Memory B cell (primary cell): ENCODE data around the gene SLC7A4.
"Not testable (repeated sequence)": the region's sequence is repeated elsewhere in the genome, so short reads cannot be mapped to it uniquely, and the experiment has no call there.

Experiments
- ATAC-seq: fragments of 150-1000 bp; cut with Tn5 transposase; 2 replicates; pipeline ENCODE4 v1.10.0; 2021; ENCODE audit warnings: low read depth, mild to moderate bottlenecking, moderate library complexity
- DNase-seq, 2 donors: peaks; one replicate each; pipeline ENCODE4 v3.0.0; 2022; ENCODE audit warnings: low spot score in 2 of 2
- H3K27ac Mint-ChIP-seq: one replicate; pipeline ENCODE4 v1.8.0; 2022; ENCODE audit warnings: mild to moderate bottlenecking, moderate library complexity, mixed read lengths
- H3K27me3 Mint-ChIP-seq: one replicate; pipeline ENCODE4 v1.8.0; 2022; ENCODE audit warnings: mixed read lengths
- H3K36me3 Mint-ChIP-seq: one replicate; pipeline ENCODE4 v1.8.0; 2022; ENCODE audit warnings: mild to moderate bottlenecking, mixed read lengths
- H3K4me1 Mint-ChIP-seq: one replicate; pipeline ENCODE4 v1.8.0; 2022; ENCODE audit warnings: mixed read lengths
- H3K4me3 Mint-ChIP-seq: one replicate; pipeline ENCODE4 v1.8.0; 2022; ENCODE audit warnings: mild to moderate bottlenecking, moderate library complexity, mixed read lengths
- H3K9me3 Mint-ChIP-seq: one replicate; pipeline ENCODE4 v1.8.0; 2022; ENCODE audit warnings: mixed read lengths

The SLC7A4 gene

GRCh38 chr22:21032037-21032867 is at the start of gene SLC7A4:
Gene SLC7A4 (minus strand): TSS chr22:21032561. CDS start chr22:21031812, 749 bp downstream.
- Mint-ChIP-seq H3K36me3 (no peaks in the 10 kb centered on the region), H3K4me1 (no peaks in the 10 kb centered on the region), H3K27me3 (peaks cover 22% of the 10 kb centered on the region), H3K27ac (no peak within 1 kb of the TSS), H3K4me3 (peak within 1 kb of the TSS; percentile 9), H3K9me3 (no peaks in the 10 kb centered on the region)
- DNase-seq, result no peak
- peak; percentile 34 for ATAC-seq

- Mint-ChIP-seq H3K27ac (no peak overlapping the region), H3K36me3 (peaks cover 2% of the 10 kb centered on the region)
Measured at GRCh38 chr22:21080435-21081137, 48.2 kb upstream of the SLC7A4 start.

GRCh38 chr22:21079493-21079892 is 47.1 kb upstream of the SLC7A4 start:
- ATAC-seq (no peak), DNase-seq (no peak)
- Mint-ChIP-seq H3K27ac (no peak overlapping the region), H3K36me3 (no peaks in the 10 kb centered on the region), H3K4me3 (no peak overlapping the region), H3K9me3 (no peaks in the 10 kb centered on the region), H3K27me3 (peaks cover 11% of the 10 kb centered on the region), H3K4me1 (no peaks in the 10 kb centered on the region)

More at GRCh38 chr22:21080435-21081137, 48.2 kb upstream of the SLC7A4 start:
- Mint-ChIP-seq H3K4me3 (no peak overlapping the region), H3K27me3 (peaks cover 11% of the 10 kb centered on the region), H3K4me1 (no peaks in the 10 kb centered on the region), H3K9me3 (no peaks in the 10 kb centered on the region)
- no peak for DNase-seq
- no peak for ATAC-seq

- Mint-ChIP-seq H3K27me3 (peaks cover 11% of the 10 kb centered on the region), H3K4me1 (no peaks in the 10 kb centered on the region), H3K4me3 (no peak overlapping the region), H3K36me3 (no peaks in the 10 kb centered on the region), H3K9me3 (no peaks in the 10 kb centered on the region), H3K27ac (no peak overlapping the region)
- ATAC-seq, result no peak
- no peak for DNase-seq
Measured at GRCh38 chr22:21078916-21079315, 46.6 kb upstream of the SLC7A4 start.

GRCh38 chr22:21077884-21078508 is 45.6 kb upstream of the SLC7A4 start:
- DNase-seq (no peak), ATAC-seq (no peak)
- Mint-ChIP-seq H3K27me3 (peaks cover 12% of the 10 kb centered on the region), H3K4me1 (no peaks in the 10 kb centered on the region), H3K27ac (no peak overlapping the region), H3K4me3 (no peak overlapping the region), H3K9me3 (no peaks in the 10 kb centered on the region), H3K36me3 (no peaks in the 10 kb centered on the region)

- H3K27me3 Mint-ChIP-seq, result peaks cover 12% of the 10 kb centered on the region
- DNase-seq (no peak), ATAC-seq (no peak)
- H3K36me3 Mint-ChIP-seq, result no peaks in the 10 kb centered on the region
- no peak overlapping the region for H3K27ac Mint-ChIP-seq
- no peaks in the 10 kb centered on the region for H3K9me3 Mint-ChIP-seq
- no peak overlapping the region for H3K4me3 Mint-ChIP-seq
- no peaks in the 10 kb centered on the region for H3K4me1 Mint-ChIP-seq
Measured at GRCh38 chr22:21076912-21077625, 44.7 kb upstream of the SLC7A4 start.

- Mint-ChIP-seq H3K4me1 (no peaks in the 10 kb centered on the region), H3K9me3 (no peaks in the 10 kb centered on the region), H3K27me3 (peaks cover 11% of the 10 kb centered on the region), H3K4me3 (no peak overlapping the region), H3K27ac (no peak overlapping the region), H3K36me3 (no peaks in the 10 kb centered on the region)
- ATAC-seq, result no peak
- no peak for DNase-seq
Measured at GRCh38 chr22:21075516-21076138, 43.3 kb upstream of the SLC7A4 start.

- Mint-ChIP-seq H3K27ac (no peak overlapping the region), H3K9me3 (no peaks in the 10 kb centered on the region), H3K4me1 (no peaks in the 10 kb centered on the region), H3K36me3 (no peaks in the 10 kb centered on the region), H3K27me3 (peaks cover 13% of the 10 kb centered on the region), H3K4me3 (no peak overlapping the region)
- DNase-seq (no peak), ATAC-seq (no peak)
Measured at GRCh38 chr22:21074102-21074715, 41.8 kb upstream of the SLC7A4 start.

- DNase-seq (no peak), ATAC-seq (no peak)
- H3K4me1 Mint-ChIP-seq, result no peaks in the 10 kb centered on the region
- no peak overlapping the region for H3K27ac Mint-ChIP-seq
- no peaks in the 10 kb centered on the region for H3K36me3 Mint-ChIP-seq
- no peak overlapping the region for H3K4me3 Mint-ChIP-seq
- no peaks in the 10 kb centered on the region for H3K9me3 Mint-ChIP-seq
- peaks cover 10% of the 10 kb centered on the region for H3K27me3 Mint-ChIP-seq
Measured at GRCh38 chr22:21073482-21073881, 41.1 kb upstream of the SLC7A4 start.

GRCh38 chr22:21073023-21073422 is 40.7 kb upstream of the SLC7A4 start:
- H3K36me3 Mint-ChIP-seq, result no peaks in the 10 kb centered on the region
- H3K9me3 Mint-ChIP-seq, result no peaks in the 10 kb centered on the region
- no peaks in the 10 kb centered on the region for H3K4me1 Mint-ChIP-seq
- ATAC-seq (no peak), DNase-seq (no peak)
- H3K4me3 Mint-ChIP-seq, result no peak overlapping the region
- peaks cover 8% of the 10 kb centered on the region for H3K27me3 Mint-ChIP-seq
- H3K27ac Mint-ChIP-seq, result no peak overlapping the region

GRCh38 chr22:21071796-21072195 is 39.4 kb upstream of the SLC7A4 start:
- H3K27me3 Mint-ChIP-seq, ATAC-seq, H3K4me1 Mint-ChIP-seq, H3K36me3 Mint-ChIP-seq, H3K9me3 Mint-ChIP-seq, H3K27ac Mint-ChIP-seq, H3K4me3 Mint-ChIP-seq, DNase-seq: not testable (repeated sequence)

- Mint-ChIP-seq H3K4me3 (no peak overlapping the region), H3K27ac (no peak overlapping the region), H3K27me3 (peaks cover 6% of the 10 kb centered on the region), H3K9me3 (no peaks in the 10 kb centered on the region), H3K4me1 (no peaks in the 10 kb centered on the region), H3K36me3 (no peaks in the 10 kb centered on the region)
- no peak for DNase-seq
- no peak for ATAC-seq
Measured at GRCh38 chr22:21070690-21071615, 38.6 kb upstream of the SLC7A4 start.
